KOPT-K1 (cell line): ENCODE measurements around the gene MRPL14.
"Not testable (repeated sequence)": the region's sequence is repeated elsewhere in the genome, so short reads cannot be mapped to it uniquely, and the experiment has no call there.

Experiments
- H3K27ac ChIP-seq: fragments of 200-600 bp; sonication (generic); 2 replicates; pipeline ENCODE4 v1.5.1; 2016; ENCODE audit warnings: antibody characterized with exemption, mild to moderate bottlenecking, low read depth, low read length; ENCODE audit not compliant: poor library complexity, severe bottlenecking
- H3K36me3 ChIP-seq: fragments of 200-600 bp; sonication (generic); 2 replicates; pipeline ENCODE4 v1.5.1; 2017; ENCODE audit warnings: antibody characterized with exemption, mild to moderate bottlenecking, low read length, moderate library complexity; ENCODE audit not compliant: insufficient read depth
- H3K9me3 ChIP-seq: fragments of 200-600 bp; sonication (generic); 2 replicates; pipeline ENCODE4 v1.5.1; 2017; ENCODE audit warnings: antibody characterized with exemption, low read length, mild to moderate bottlenecking; ENCODE audit not compliant: insufficient read depth, poor library complexity, severe bottlenecking

The MRPL14 gene

GRCh38 chr6:44156494-44157151 lies 29.4 kb upstream of the MRPL14 start:
- Histone ChIP-seq H3K36me3 (no peaks in the 10 kb centered on the region), H3K9me3 (no peaks in the 10 kb centered on the region), H3K27ac (no peak overlapping the region)

- H3K27ac ChIP-seq, result no peak overlapping the region
- peaks cover 7% of the 10 kb centered on the region; the same call in 1 of the 2 replicates for H3K36me3 ChIP-seq
- no peaks in the 10 kb centered on the region for H3K9me3 ChIP-seq
Measured at GRCh38 chr6:44154067-44154466, 26.8 kb upstream of the MRPL14 start.

- Histone ChIP-seq H3K9me3 (no peaks in the 10 kb centered on the region), H3K36me3 (peaks cover 7% of the 10 kb centered on the region; the same call in 1 of the 2 replicates), H3K27ac (no peak overlapping the region)
Measured at GRCh38 chr6:44152533-44152932, 25.3 kb upstream of the MRPL14 start.

- peaks cover 7% of the 10 kb centered on the region; the same call in 1 of the 2 replicates for H3K36me3 ChIP-seq
- H3K27ac ChIP-seq, result no peak overlapping the region
- no peaks in the 10 kb centered on the region for H3K9me3 ChIP-seq
Measured at GRCh38 chr6:44152109-44152461, 24.8 kb upstream of the MRPL14 start.

GRCh38 chr6:44151348-44152108 lies 24.3 kb upstream of the MRPL14 start:
- no peak overlapping the region for H3K27ac ChIP-seq
- H3K9me3 ChIP-seq, result no peaks in the 10 kb centered on the region
- H3K36me3 ChIP-seq, result peaks cover 7% of the 10 kb centered on the region; the same call in 1 of the 2 replicates

- Histone ChIP-seq H3K9me3 (no peaks in the 10 kb centered on the region), H3K27ac (no peak overlapping the region), H3K36me3 (peaks cover 7% of the 10 kb centered on the region; the same call in 1 of the 2 replicates)
Measured at GRCh38 chr6:44150317-44150917, 23.2 kb upstream of the MRPL14 start.

- Histone ChIP-seq H3K36me3 (peaks cover 7% of the 10 kb centered on the region; the same call in 1 of the 2 replicates), H3K27ac (no peak overlapping the region), H3K9me3 (no peaks in the 10 kb centered on the region)
Measured at GRCh38 chr6:44149369-44150012, 22.2 kb upstream of the MRPL14 start.

GRCh38 chr6:44148306-44148705 lies 21.1 kb upstream of the MRPL14 start:
- Histone ChIP-seq H3K27ac (no peak overlapping the region), H3K36me3 (peaks cover 7% of the 10 kb centered on the region; the same call in 1 of the 2 replicates), H3K9me3 (no peaks in the 10 kb centered on the region)

- Histone ChIP-seq H3K27ac (no peak overlapping the region), H3K36me3 (peaks cover 7% of the 10 kb centered on the region; the same call in 1 of the 2 replicates), H3K9me3 (no peaks in the 10 kb centered on the region)
Measured at GRCh38 chr6:44147256-44147655, 20.0 kb upstream of the MRPL14 start.

- Histone ChIP-seq H3K9me3 (no peaks in the 10 kb centered on the region), H3K36me3 (peaks cover 7% of the 10 kb centered on the region; the same call in 1 of the 2 replicates), H3K27ac (no peak overlapping the region)
Measured at GRCh38 chr6:44146685-44147084, 19.4 kb upstream of the MRPL14 start.

- H3K27ac ChIP-seq, result no peak overlapping the region
- no peaks in the 10 kb centered on the region for H3K9me3 ChIP-seq
- H3K36me3 ChIP-seq, result peaks cover 7% of the 10 kb centered on the region; the same call in 1 of the 2 replicates
Measured at GRCh38 chr6:44145839-44146238, 18.6 kb upstream of the MRPL14 start.

GRCh38 chr6:44144536-44144935 lies 17.3 kb upstream of the MRPL14 start:
- not testable (repeated sequence) for H3K9me3 ChIP-seq, H3K27ac ChIP-seq, H3K36me3 ChIP-seq

- Histone ChIP-seq H3K36me3 (no peaks in the 10 kb centered on the region; the same call in 1 of the 2 replicates), H3K9me3 (no peaks in the 10 kb centered on the region), H3K27ac (no peak overlapping the region)
Measured at GRCh38 chr6:44143731-44144130, 16.5 kb upstream of the MRPL14 start.

GRCh38 chr6:44142835-44143234 lies 15.6 kb upstream of the MRPL14 start:
- no peaks in the 10 kb centered on the region; the same call in 1 of the 2 replicates for H3K36me3 ChIP-seq
- no peaks in the 10 kb centered on the region for H3K9me3 ChIP-seq
- no peak overlapping the region for H3K27ac ChIP-seq

GRCh38 chr6:44139351-44139743 lies 12.1 kb upstream of the MRPL14 start:
- Histone ChIP-seq H3K27ac (no peak overlapping the region), H3K36me3 (no peaks in the 10 kb centered on the region; the same call in 1 of the 2 replicates)

More at GRCh38 chr6:44139351-44139743, 12.1 kb upstream of the MRPL14 start:
- no peaks in the 10 kb centered on the region for H3K9me3 ChIP-seq
